MCF 10A (cell line): Measurements from ENCODE around the gene CIAO2B. TPM values are rescaled to one million over a fixed set of nuclear protein-coding genes. Genes with fewer than 3 reads are reported as not detected.
A peak's percentile ranks its signal among the peaks of the same experiment; 100 is the strongest.

ENCODE experiments used
- BruUV-seq: library from RNA; stranded (reverse); fragments of 400-500 nt; replicated peaks from 2 replicates; lab custom pipeline; 2021; lab: Mats Ljungman, UMichigan
- CTCF ChIA-PET: fragments of 300-600 bp; sonication (Branson Sonifier 250); formaldehyde crosslinking; extraction: SDS; loops from one replicate; lab custom pipeline; 2021; ENCODE audit warnings: antibody characterized with exemption, inconsistent platforms; lab: Yijun Ruan, JAX
- POLR2A ChIA-PET: fragments of 300-600, 350-650 bp; sonication (Branson Sonifier 250); formaldehyde crosslinking; extraction: SDS; loops from one replicate; lab custom pipeline; 2020; ENCODE audit warnings: antibody characterized with exemption, inconsistent platforms; lab: Yijun Ruan, JAX
- DNase-seq: peaks from one replicate; pipeline ENCODE4 v3.0.0-alpha.2; 2018; ENCODE audit not compliant: unreplicated experiment
- H3K27ac Mint-ChIP-seq: one replicate; pipeline ENCODE4 v1.8.0; 2022; ENCODE audit warnings: mild to moderate bottlenecking, low read depth, mixed read lengths; ENCODE audit not compliant: unreplicated experiment
- H3K27me3 Mint-ChIP-seq: one replicate; pipeline ENCODE4 v1.8.0; 2022; ENCODE audit warnings: mixed read lengths; ENCODE audit not compliant: insufficient read depth, unreplicated experiment
- H3K36me3 Mint-ChIP-seq: one replicate; pipeline ENCODE4 v1.8.0; 2022; ENCODE audit warnings: mild to moderate bottlenecking, moderate library complexity, mixed read lengths; ENCODE audit not compliant: insufficient read depth, unreplicated experiment
- H3K4me1 Mint-ChIP-seq: one replicate; pipeline ENCODE4 v1.8.0; 2022; ENCODE audit warnings: mixed read lengths; ENCODE audit not compliant: insufficient read depth, unreplicated experiment
- H3K4me3 Mint-ChIP-seq: one replicate; pipeline ENCODE4 v1.8.0; 2022; ENCODE audit warnings: mild to moderate bottlenecking, moderate library complexity, mixed read lengths; ENCODE audit not compliant: unreplicated experiment
- H3K9me3 Mint-ChIP-seq: one replicate; pipeline ENCODE4 v1.8.0; 2022; ENCODE audit warnings: mixed read lengths; ENCODE audit not compliant: unreplicated experiment
- CTCF ChIP-seq: fragments of 200-600 bp; IDR thresholded peaks from one replicate; pipeline ENCODE4 v1.8.0; 2022; ENCODE audit warnings: antibody characterized with exemption, mild to moderate bottlenecking; ENCODE audit not compliant: unreplicated experiment
- intact Hi-C: fragments of 100-400 bp; cut with micrococcal nuclease; formaldehyde crosslinking; loops from 2 replicates; pipeline ENCODE4 v1.14.1; 2022
- total RNA-seq: library from RNA; stranded (reverse); gene quantifications from 2 replicates; pipeline ENCODE4 v1.2.3, GENCODE V29; 2022

Gene CIAO2B
- total RNA-seq, 1 experiment from 2014 or later, result 133 TPM

- BruUV-seq, result no TSS peak
- POLR2A ChIA-PET, result no interaction called here
- CTCF ChIA-PET, result interaction anchor here (0.6 to 2.0 kb wide), 5 partner anchors 11 to 182 kb away, joined by 3 to 11 read pairs (median 4); partner anchors contain the start of gene CES3
- no peak for DNase-seq
- H3K27me3 Mint-ChIP-seq, result no peaks in the 10 kb centered on the region
- intact Hi-C loops, result no loop called here
- H3K4me1 Mint-ChIP-seq, result peaks cover 5% of the 10 kb centered on the region
- TF ChIP-seq CTCF, result no peak
- H3K36me3 Mint-ChIP-seq, result no peaks in the 10 kb centered on the region
- no peak overlapping the region for H3K4me3 Mint-ChIP-seq
- no peak overlapping the region for H3K27ac Mint-ChIP-seq
- H3K9me3 Mint-ChIP-seq, result no peaks in the 10 kb centered on the region
These were observed 39.5 kb upstream of the CIAO2B start for GRCh38 chr16:66973716-66974115.

DNA sequence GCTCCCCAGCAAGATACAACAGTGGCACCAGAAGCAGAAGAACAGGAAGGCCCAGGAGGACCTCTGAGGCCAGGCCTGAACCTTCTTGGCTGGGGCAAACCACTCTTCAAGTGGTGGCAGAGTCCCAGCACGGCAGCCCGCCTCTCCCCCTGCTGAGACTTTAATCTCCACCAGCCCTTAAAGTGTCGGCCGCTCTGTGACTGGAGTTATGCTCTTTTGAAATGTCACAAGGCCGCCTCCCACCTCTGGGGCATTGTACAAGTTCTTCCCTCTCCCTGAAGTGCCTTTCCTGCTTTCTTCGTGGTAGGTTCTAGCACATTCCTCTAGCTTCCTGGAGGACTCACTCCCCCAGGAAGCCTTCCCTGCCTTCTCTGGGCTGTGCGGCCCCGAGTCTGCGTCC is 38.8 kb upstream of the CIAO2B start:
- no peak for TF ChIP-seq CTCF
- CTCF ChIA-PET, result interaction anchor here (0.6 to 2.0 kb wide), 6 partner anchors 10 to 225 kb away, joined by 3 to 11 read pairs (median 4); partner anchors contain the start of gene CES3
- no peaks in the 10 kb centered on the region for H3K27me3 Mint-ChIP-seq
- H3K4me3 Mint-ChIP-seq, result no peak overlapping the region
- H3K36me3 Mint-ChIP-seq, result no peaks in the 10 kb centered on the region
- intact Hi-C loops, result no loop called here
- no peak for DNase-seq
- H3K27ac Mint-ChIP-seq, result no peak overlapping the region
- no TSS peak for BruUV-seq
- H3K4me1 Mint-ChIP-seq, result peaks cover 5% of the 10 kb centered on the region
- POLR2A ChIA-PET, result interaction anchor here (0.6 kb wide), 1 partner anchor 82 kb away, joined by 3 read pairs; no protein-coding TSS in a partner anchor
- no peaks in the 10 kb centered on the region for H3K9me3 Mint-ChIP-seq

DNA sequence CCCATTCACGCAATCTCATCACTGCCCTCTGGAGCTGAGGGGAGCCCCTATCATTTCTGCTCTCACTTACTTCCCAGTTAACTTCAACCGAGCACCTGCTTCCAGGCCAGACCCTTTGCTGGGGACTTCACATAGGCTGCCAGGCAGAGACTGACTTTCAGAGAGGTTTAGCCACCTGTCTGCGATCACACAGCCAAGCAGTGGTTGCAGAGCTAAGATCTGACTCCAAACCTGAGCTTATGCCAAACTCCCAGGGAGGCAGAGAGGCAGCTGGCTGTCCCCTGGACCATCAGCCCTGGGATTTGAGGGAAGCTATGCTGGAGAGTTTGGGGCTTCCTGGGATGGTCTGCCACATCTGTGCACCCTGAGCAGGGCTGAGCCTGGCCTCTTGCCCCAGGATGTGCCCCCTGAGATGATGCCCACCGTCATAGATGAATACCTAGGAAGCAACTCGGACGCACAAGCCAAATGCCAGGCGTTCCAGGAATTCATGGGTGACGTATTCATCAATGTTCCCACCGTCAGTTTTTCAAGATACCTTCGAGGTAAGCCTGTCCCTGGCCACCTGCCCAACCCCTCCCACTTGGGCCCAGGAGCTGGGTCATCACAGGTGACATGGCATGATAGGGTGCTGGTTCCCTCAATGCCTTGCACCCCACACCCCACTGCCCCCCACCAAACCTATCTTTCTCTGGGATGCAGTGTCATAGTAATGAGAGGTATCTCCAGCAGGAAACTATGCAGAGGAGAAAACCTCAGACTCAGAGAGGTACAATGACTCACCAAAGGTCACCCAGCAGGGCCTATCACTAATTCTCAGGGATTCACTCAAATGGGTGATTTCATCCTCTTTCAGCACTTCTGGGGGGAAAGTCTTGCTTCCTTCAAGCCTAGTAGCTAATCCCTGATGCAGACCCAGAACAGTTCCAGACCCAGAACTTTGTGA is 36.8 kb upstream of the CIAO2B start:
- intact Hi-C loops, result no loop called here
- Mint-ChIP-seq H3K4me1 (no peaks in the 10 kb centered on the region), H3K36me3 (no peaks in the 10 kb centered on the region), H3K27ac (no peak overlapping the region), H3K9me3 (no peaks in the 10 kb centered on the region), H3K27me3 (no peaks in the 10 kb centered on the region), H3K4me3 (no peak overlapping the region)
- peak; percentile 30 for DNase-seq
- no TSS peak for BruUV-seq
- CTCF ChIA-PET, result interaction anchor here (0.6 to 1.9 kb wide), 8 partner anchors 10 to 228 kb away, joined by 3 to 12 read pairs (median 3); partner anchors contain the start of genes CES3 and ELMO3
- no peak for TF ChIP-seq CTCF
- POLR2A ChIA-PET, result interaction anchor here (1.6 kb wide), 1 partner anchor 10 kb away, joined by 3 read pairs; the partner anchor contains the start of gene CES3

DNA sequence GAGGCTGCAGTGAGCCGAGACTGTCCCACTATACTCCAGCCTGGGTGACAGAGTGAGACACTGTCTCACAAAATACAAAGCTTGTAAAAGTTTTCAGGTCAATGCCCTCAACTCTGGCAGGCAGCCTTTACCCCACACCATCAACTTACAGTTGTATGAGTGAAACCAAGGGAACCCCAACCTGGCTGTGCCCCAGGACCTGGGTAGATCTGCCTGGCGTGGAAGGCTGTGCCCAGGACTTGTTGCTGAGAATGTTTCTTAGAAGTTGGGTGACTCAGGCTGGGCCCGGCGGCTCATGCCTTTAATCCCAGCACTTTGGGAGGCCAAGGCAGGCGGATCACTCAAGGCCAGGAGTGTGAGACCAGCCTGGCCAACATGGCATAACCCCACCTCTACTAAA is 34.6 kb upstream of the CIAO2B start:
- Mint-ChIP-seq H3K36me3 (no peaks in the 10 kb centered on the region), H3K9me3 (no peaks in the 10 kb centered on the region), H3K27me3 (peaks cover 11% of the 10 kb centered on the region), H3K4me1 (peaks cover 5% of the 10 kb centered on the region), H3K4me3 (no peak overlapping the region), H3K27ac (no peak overlapping the region)
- ChIA-PET CTCF (interaction anchor here (0.6 to 1.6 kb wide), 4 partner anchors 14 to 378 kb away, joined by 3 to 7 read pairs (median 3); no protein-coding TSS in a partner anchor), POLR2A (no interaction called here)
- TF ChIP-seq CTCF, result no peak
- no TSS peak for BruUV-seq
- no peak for DNase-seq
- intact Hi-C loops, result no loop called here
